Astrocyte (in vitro differentiated cells and primary cell): Measurements from ENCODE around the gene PRAMEF12. TPM values are rescaled to one million over a fixed set of nuclear protein-coding genes. Genes with fewer than 3 reads are reported as not detected.
"Not testable (repeated sequence)": the region's sequence is repeated elsewhere in the genome, so short reads cannot be mapped to it uniquely, and the experiment has no call there.

Experiments used
- DNase-seq: peaks from one replicate; pipeline ENCODE4 v3.0.0-alpha.2; 2010; ENCODE audit warnings: low read depth
- FAIRE-seq: peaks from 2 replicates; lab custom pipeline; 2011; peaks lifted over from hg19 to GRCh38; lab: Jason Lieb, UNC
- H2AFZ ChIP-seq: 2 replicates; pipeline ENCODE4 v1.6.0; 2012; ENCODE audit warnings: low read depth, low read length, inconsistent platforms
- H3K27ac ChIP-seq: 2 replicates; pipeline ENCODE4 v1.5.1; 2011; ENCODE audit warnings: low read depth, low read length, inconsistent platforms
- H3K27me3 ChIP-seq: 2 replicates; pipeline ENCODE4 v1.6.0; 2011; ENCODE audit warnings: low read length, inconsistent platforms; ENCODE audit not compliant: insufficient read depth
- H3K36me3 ChIP-seq: 2 replicates; pipeline ENCODE4 v1.5.1; 2011; ENCODE audit warnings: low read length, inconsistent platforms; ENCODE audit not compliant: insufficient read depth
- H3K4me1 ChIP-seq: 2 replicates; pipeline ENCODE4 v1.5.1; 2011; ENCODE audit warnings: low read length, inconsistent platforms; ENCODE audit not compliant: insufficient read depth
- H3K4me2 ChIP-seq: 2 replicates; pipeline ENCODE4 v1.6.0; 2012; ENCODE audit warnings: low read length, inconsistent platforms
- H3K4me3 ChIP-seq: 2 replicates; pipeline ENCODE4 v1.5.1; 2011; ENCODE audit warnings: low read depth, mild to moderate bottlenecking, low read length, inconsistent platforms; ENCODE audit not compliant: insufficient read depth
- H3K79me2 ChIP-seq: 2 replicates; pipeline ENCODE4 v1.6.0; 2012; ENCODE audit warnings: mild to moderate bottlenecking, low read length, inconsistent platforms; ENCODE audit not compliant: insufficient read depth
- H3K9ac ChIP-seq: 2 replicates; pipeline ENCODE4 v1.6.0; 2012; ENCODE audit warnings: mild to moderate bottlenecking, low read length, inconsistent platforms
- H3K9me3 ChIP-seq: 2 replicates; pipeline ENCODE4 v1.5.1; 2012; ENCODE audit warnings: low read depth, mild to moderate bottlenecking, low read length, inconsistent platforms; ENCODE audit not compliant: insufficient read depth
- H4K20me1 ChIP-seq: 2 replicates; pipeline ENCODE4 v1.6.0; 2012; ENCODE audit warnings: low read length, inconsistent platforms; ENCODE audit not compliant: insufficient read depth
- H3K27ac Mint-ChIP-seq: one replicate; pipeline ENCODE4 v1.8.0; 2021; ENCODE audit warnings: mild to moderate bottlenecking, mixed read lengths; ENCODE audit not compliant: unreplicated experiment
- H3K27me3 Mint-ChIP-seq: one replicate; pipeline ENCODE4 v1.8.0; 2021; ENCODE audit warnings: low read depth, mixed read lengths; ENCODE audit not compliant: unreplicated experiment
- H3K36me3 Mint-ChIP-seq: one replicate; pipeline ENCODE4 v1.8.0; 2021; ENCODE audit warnings: low read depth, mixed read lengths; ENCODE audit not compliant: unreplicated experiment
- H3K4me1 Mint-ChIP-seq: one replicate; pipeline ENCODE4 v1.8.0; 2021; ENCODE audit warnings: low read depth, mixed read lengths; ENCODE audit not compliant: unreplicated experiment
- H3K4me3 Mint-ChIP-seq: one replicate; pipeline ENCODE4 v1.8.0; 2021; ENCODE audit warnings: mild to moderate bottlenecking, moderate library complexity, mixed read lengths; ENCODE audit not compliant: unreplicated experiment
- H3K9me3 Mint-ChIP-seq: one replicate; pipeline ENCODE4 v1.8.0; 2021; ENCODE audit warnings: mild to moderate bottlenecking, mixed read lengths; ENCODE audit not compliant: unreplicated experiment
- CTCF ChIP-seq: IDR thresholded peaks from 2 replicates; pipeline ENCODE4 v1.5.1; 2011; ENCODE audit warnings: low read depth, mild to moderate bottlenecking, inconsistent platforms, low read length, moderate library complexity; ENCODE audit not compliant: insufficient read depth
- EZH2 ChIP-seq: IDR thresholded peaks from 2 replicates; pipeline ENCODE4 v1.6.1; 2012; ENCODE audit warnings: mild to moderate bottlenecking, low read length, inconsistent platforms; ENCODE audit not compliant: insufficient read depth
- total RNA-seq: library from RNA; stranded (reverse); gene quantifications from 2 replicates; pipeline ENCODE4 v1.2.1, GENCODE V29; 2021

PRAMEF12 gene
- total RNA-seq, 1 donor from 2014 or later = 0.16 TPM

GRCh38 chr1:12809933-12810332 lies 36.4 kb downstream of the PRAMEF12 start:
- no peak overlapping the region for H3K9ac ChIP-seq
- H3K9me3 Mint-ChIP-seq = peaks cover 5% of the 10 kb centered on the region
- H3K9me3 ChIP-seq = no peaks in the 10 kb centered on the region

DNA sequence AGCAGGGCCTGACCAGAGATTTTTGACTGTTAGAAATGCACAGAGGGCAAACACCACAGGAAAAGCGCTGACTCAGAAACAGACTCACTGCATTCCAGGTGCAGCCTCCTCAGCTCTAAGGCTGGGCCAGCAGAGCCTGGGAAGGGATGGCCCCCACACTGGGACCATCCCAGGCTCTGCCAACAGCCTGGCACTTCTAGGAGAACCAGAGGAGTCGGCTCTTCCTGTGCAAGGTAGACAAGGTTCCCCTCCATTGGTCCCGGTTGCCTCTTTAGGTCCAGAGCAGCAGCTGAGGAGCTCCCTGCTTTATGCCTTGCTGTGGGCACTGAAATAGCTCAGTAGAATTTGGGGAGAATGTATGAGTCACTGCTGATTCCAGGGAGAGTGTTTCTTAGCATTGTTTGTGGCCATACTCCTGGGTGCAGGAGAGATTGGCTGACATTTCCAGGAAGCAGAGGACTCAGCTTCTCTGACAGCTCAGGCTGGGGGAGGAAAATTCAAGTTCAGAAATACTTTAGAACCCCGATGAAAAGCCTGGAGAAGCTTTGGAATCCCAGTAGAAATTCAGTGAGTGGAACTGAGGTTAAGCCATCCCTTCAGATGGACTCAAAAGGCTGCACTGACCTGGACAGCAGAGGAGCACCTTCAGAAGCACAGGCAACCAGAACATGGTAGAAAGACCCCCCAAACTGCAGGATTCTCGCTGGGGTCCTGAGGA lies 37.3 kb downstream of the PRAMEF12 start:
- Mint-ChIP-seq H3K9me3 (peaks cover 5% of the 10 kb centered on the region), H3K4me1 (peaks cover 4% of the 10 kb centered on the region), H3K4me3 (no peak overlapping the region), H3K27me3 (peaks cover 3% of the 10 kb centered on the region), H3K27ac (no peak overlapping the region), H3K36me3 (no peaks in the 10 kb centered on the region)
- Histone ChIP-seq H4K20me1 (no peaks in the 10 kb centered on the region), H3K4me3 (no peak overlapping the region), H3K79me2 (no peaks in the 10 kb centered on the region), H3K9ac (no peak overlapping the region), H3K9me3 (no peaks in the 10 kb centered on the region), H3K4me1 (no peaks in the 10 kb centered on the region), H3K36me3 (no peaks in the 10 kb centered on the region), H3K27me3 (no peaks in the 10 kb centered on the region), H3K4me2 (peak overlapping the region; percentile 46), H3K27ac (no peak overlapping the region), H2AFZ (peak overlapping the region; percentile 17)
- TF ChIP-seq EZH2 (no peak), CTCF (no peak)
- peak; percentile 4 for DNase-seq
- FAIRE-seq = no peak

More at GRCh38 chr1:12809933-12810332, 36.4 kb downstream of the PRAMEF12 start:
- H3K27ac Mint-ChIP-seq = no peak overlapping the region
- FAIRE-seq (no peak), DNase-seq (no peak)
- H3K4me2 ChIP-seq = no peak overlapping the region
- H3K4me1 Mint-ChIP-seq = peaks cover 4% of the 10 kb centered on the region
- H3K4me3 ChIP-seq = no peak overlapping the region
- TF ChIP-seq CTCF = no peak
- no peak for TF ChIP-seq EZH2
- no peaks in the 10 kb centered on the region for H3K27me3 ChIP-seq
- no peaks in the 10 kb centered on the region for H3K36me3 ChIP-seq
- no peak overlapping the region for H3K27ac ChIP-seq
- H3K4me3 Mint-ChIP-seq = no peak overlapping the region
- H4K20me1 ChIP-seq = no peaks in the 10 kb centered on the region
- no peaks in the 10 kb centered on the region for H3K79me2 ChIP-seq
- no peak overlapping the region for H2AFZ ChIP-seq
- no peaks in the 10 kb centered on the region for H3K36me3 Mint-ChIP-seq
- H3K27me3 Mint-ChIP-seq = peaks cover 3% of the 10 kb centered on the region
- H3K4me1 ChIP-seq = no peaks in the 10 kb centered on the region

DNA sequence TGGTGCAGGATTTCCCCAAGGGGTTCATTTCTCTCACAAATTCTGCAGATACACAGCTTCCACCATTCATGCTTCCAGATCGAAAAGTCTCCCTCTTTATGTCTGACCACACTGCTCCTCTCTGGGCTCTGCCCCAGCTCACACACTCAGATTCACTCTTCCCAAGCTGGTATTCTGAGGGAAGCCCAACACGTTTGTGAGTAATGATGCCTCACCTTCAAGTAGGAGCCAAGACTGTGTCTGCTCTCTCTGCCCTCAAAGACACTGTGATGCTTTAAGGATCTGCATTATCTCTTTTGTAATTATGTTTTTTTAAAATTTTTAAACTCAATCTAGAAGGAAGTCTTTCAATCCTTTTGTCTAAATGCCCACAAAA lies 37.9 kb downstream of the PRAMEF12 start:
- no peak overlapping the region for H3K27ac Mint-ChIP-seq
- peaks cover 4% of the 10 kb centered on the region for H3K4me1 Mint-ChIP-seq
- no peaks in the 10 kb centered on the region for H3K9me3 ChIP-seq
- DNase-seq = no peak
- no peak overlapping the region for H2AFZ ChIP-seq
- no peak for TF ChIP-seq EZH2
- TF ChIP-seq CTCF = no peak
- H3K4me3 Mint-ChIP-seq = no peak overlapping the region
- H3K36me3 ChIP-seq = no peaks in the 10 kb centered on the region
- H3K27me3 Mint-ChIP-seq = peaks cover 3% of the 10 kb centered on the region
- no peaks in the 10 kb centered on the region for H3K4me1 ChIP-seq
- H4K20me1 ChIP-seq = no peaks in the 10 kb centered on the region
- H3K9me3 Mint-ChIP-seq = peaks cover 5% of the 10 kb centered on the region
- no peaks in the 10 kb centered on the region for H3K79me2 ChIP-seq
- H3K4me2 ChIP-seq = peak overlapping the region; percentile 46
- no peak overlapping the region for H3K4me3 ChIP-seq
- H3K27me3 ChIP-seq = no peaks in the 10 kb centered on the region
- H3K36me3 Mint-ChIP-seq = no peaks in the 10 kb centered on the region
- H3K27ac ChIP-seq = no peak overlapping the region
- no peak for FAIRE-seq
- no peak overlapping the region for H3K9ac ChIP-seq

GRCh38 chr1:12819061-12819460 lies 45.5 kb downstream of the PRAMEF12 start:
- H2AFZ ChIP-seq, H4K20me1 ChIP-seq, H3K4me2 ChIP-seq, DNase-seq, H3K9me3 Mint-ChIP-seq, H3K4me1 Mint-ChIP-seq, H3K9me3 ChIP-seq, H3K9ac ChIP-seq, H3K27ac ChIP-seq, H3K4me1 ChIP-seq, H3K36me3 ChIP-seq, H3K4me3 Mint-ChIP-seq, FAIRE-seq, H3K27ac Mint-ChIP-seq, H3K27me3 Mint-ChIP-seq, H3K27me3 ChIP-seq, H3K4me3 ChIP-seq, H3K36me3 Mint-ChIP-seq, H3K79me2 ChIP-seq: not testable (repeated sequence)
